Measurements from ENCODE around the gene DISC1. TPM values are rescaled to one million over a fixed set of nuclear protein-coding genes. Genes with fewer than 3 reads are reported as not detected.

Gene DISC1
- total RNA-seq, 1 experiment from 2014 or later = 3.3 TPM

DNA sequence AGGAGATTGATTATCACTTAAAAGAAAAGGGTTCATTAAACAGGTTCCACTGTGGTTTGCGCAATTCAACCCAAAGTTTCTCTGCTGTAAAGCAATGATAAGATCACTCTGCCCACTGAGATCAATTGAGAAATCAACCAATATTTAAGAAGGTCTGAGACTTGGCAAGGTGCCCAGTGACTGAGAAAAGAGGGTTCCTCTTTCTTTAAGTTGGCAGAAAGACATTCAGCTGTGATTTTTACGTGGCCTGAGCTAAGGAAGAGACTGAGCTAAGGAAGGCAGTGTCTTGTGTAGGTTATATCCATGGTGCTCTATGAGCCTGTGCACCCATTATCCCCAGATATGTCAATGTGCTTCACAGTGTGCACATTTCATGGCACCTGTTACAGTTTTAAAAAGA is 344.1 kb downstream of the DISC1 start:
- no peaks in the 10 kb centered on the region for H3K27me3 ChIP-seq (replicated peaks)
- no peaks in the 10 kb centered on the region for H3K36me3 ChIP-seq
- no peak overlapping the region for H3K4me3 ChIP-seq
- H3K4me1 ChIP-seq (replicated peaks) = no peaks in the 10 kb centered on the region
- H3K27ac ChIP-seq = no peak overlapping the region
- H3K9me3 ChIP-seq (replicated peaks) = no peaks in the 10 kb centered on the region; the same call in 1 of the 2 replicates
- no peak for DNase-seq (ENCODE audit: low read depth in 1 of 2, low spot score in 2 of 2)

DNA sequence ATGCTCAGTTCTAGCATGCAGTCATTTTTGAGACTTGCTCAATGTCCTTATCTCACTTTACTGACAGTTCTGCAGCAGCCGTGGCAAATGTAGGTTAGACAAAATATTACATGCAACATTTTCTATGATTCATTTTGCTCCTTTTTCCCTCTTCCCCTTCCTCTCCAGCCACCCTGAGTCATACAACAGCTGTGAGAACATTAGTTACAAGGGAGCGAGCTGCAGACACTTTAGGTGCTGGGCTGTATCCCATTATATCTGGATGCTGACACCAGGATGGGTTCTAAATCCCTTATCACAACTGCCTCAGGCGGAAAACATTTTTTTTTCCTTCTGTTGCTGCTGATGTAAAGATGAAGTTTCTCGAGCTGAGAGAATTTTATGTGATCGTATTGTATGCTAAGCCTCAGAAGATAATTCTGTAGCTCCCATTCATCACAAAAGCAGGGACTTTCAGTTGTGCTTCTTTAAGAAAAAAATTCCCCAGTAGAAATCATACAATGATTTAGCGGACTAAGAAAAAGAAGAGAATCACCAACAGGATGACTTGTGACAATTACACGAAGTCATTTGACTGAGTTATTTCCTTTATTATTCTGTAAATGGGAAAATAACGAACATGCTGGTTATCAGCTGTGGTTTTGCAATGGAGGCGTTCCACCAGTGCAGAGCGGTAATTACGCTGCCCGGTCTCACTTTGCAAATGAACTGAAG is 345.0 kb downstream of the DISC1 start:
- Histone ChIP-seq H3K4me1 (replicated peaks) (no peaks in the 10 kb centered on the region), H3K27ac (no peak overlapping the region), H3K27me3 (replicated peaks) (no peaks in the 10 kb centered on the region), H3K9me3 (replicated peaks) (no peaks in the 10 kb centered on the region; the same call in 1 of the 2 replicates), H3K36me3 (no peaks in the 10 kb centered on the region), H3K4me3 (no peak overlapping the region)
- DNase-seq (ENCODE audit: low read depth in 1 of 2, low spot score in 2 of 2) = no peak

DNA sequence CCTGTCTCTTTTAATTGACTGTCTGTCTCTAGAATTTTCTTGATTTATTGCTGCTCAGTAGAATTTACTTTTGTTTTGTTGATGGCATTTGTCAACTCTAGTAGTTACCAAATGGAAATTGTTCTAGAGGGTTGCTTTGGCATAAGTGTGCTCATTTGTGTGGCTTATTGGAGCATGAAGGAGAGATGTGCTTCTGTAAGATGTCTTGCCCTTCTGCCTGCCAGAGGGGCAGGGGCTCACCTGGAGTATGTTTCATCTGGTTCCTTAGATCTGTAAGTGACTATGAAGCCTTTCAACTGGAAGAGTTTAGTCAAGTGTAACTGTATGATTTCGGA is 345.5 kb downstream of the DISC1 start:
- Histone ChIP-seq H3K9me3 (replicated peaks) (no peaks in the 10 kb centered on the region; the same call in 1 of the 2 replicates), H3K4me3 (no peak overlapping the region), H3K36me3 (no peaks in the 10 kb centered on the region), H3K4me1 (replicated peaks) (no peaks in the 10 kb centered on the region), H3K27ac (no peak overlapping the region), H3K27me3 (replicated peaks) (no peaks in the 10 kb centered on the region)
- no peak for DNase-seq (ENCODE audit: low read depth in 1 of 2, low spot score in 2 of 2)

DNA sequence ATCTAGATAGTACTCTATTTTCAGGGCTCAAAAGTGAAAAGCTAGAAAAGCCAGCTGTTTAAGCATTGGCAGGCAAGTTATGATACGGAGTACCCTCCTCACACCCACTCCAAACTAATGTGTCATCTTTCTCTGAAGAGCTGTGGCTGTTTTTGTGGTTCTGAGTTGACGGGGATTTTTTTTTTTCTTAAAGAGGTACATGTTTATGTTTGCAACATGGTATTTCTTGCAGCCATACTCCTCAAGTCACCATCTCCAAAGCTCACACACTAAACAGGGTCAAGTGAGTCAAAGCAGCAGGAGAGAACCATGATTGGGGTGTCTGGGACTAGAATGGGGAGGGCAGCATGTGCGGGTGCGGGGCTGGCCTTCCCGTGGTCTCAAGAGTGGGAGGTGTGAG is 347.2 kb downstream of the DISC1 start:
- Histone ChIP-seq H3K4me3 (no peak overlapping the region), H3K27me3 (replicated peaks) (no peaks in the 10 kb centered on the region), H3K4me1 (replicated peaks) (no peaks in the 10 kb centered on the region), H3K36me3 (no peaks in the 10 kb centered on the region), H3K9me3 (replicated peaks) (no peaks in the 10 kb centered on the region; the same call in 1 of the 2 replicates), H3K27ac (no peak overlapping the region)
- DNase-seq (ENCODE audit: low read depth in 1 of 2, low spot score in 2 of 2) = no peak

DNA sequence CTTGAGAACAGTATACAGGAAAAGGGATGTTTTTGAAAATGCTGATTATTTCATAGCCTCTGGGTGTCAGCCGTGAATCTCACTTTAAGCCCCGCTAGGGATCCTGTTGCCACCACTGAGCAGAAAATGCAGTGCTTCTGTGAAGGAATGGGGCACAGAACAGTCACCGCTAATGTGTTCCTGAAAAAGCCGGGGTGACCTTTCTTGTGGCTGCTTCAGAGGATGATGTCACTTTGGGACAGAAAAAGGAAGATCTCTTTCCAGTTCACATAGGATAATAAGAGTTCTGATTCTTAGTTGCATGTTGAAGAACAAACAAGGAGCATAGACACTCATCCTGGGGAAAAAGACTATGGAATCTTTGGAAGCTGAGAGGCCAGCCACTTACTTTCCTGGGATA is 349.6 kb downstream of the DISC1 start:
- H3K4me3 ChIP-seq = no peak overlapping the region
- H3K36me3 ChIP-seq = no peaks in the 10 kb centered on the region
- DNase-seq (ENCODE audit: low read depth in 1 of 2, low spot score in 2 of 2) = no peak
- no peaks in the 10 kb centered on the region; the same call in 1 of the 2 replicates for H3K9me3 ChIP-seq (replicated peaks)
- no peaks in the 10 kb centered on the region for H3K4me1 ChIP-seq (replicated peaks)
- no peak overlapping the region for H3K27ac ChIP-seq
- no peaks in the 10 kb centered on the region for H3K27me3 ChIP-seq (replicated peaks)

DNA sequence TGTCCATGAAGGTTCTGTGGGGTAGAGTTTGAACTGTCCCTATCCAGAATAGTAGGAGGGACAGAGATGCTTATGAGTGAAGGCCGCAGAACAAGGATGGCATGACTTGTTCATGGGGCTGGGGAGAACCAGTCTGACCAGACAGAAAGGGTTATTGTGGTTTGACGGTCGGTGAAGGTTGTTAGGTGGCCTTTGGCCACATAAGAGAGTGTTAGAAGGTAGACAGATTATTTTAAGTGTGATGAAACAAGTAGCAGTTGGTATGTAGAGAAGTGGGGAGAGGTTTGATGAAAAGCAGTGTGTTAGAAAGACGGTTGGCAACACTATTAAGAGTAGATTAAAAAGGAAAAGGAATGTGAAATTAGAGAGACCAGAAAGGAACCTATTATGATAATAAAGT is 355.1 kb downstream of the DISC1 start:
- no peaks in the 10 kb centered on the region for H3K27me3 ChIP-seq (replicated peaks)
- no peak for DNase-seq (ENCODE audit: low read depth in 1 of 2, low spot score in 2 of 2)
- no peaks in the 10 kb centered on the region for H3K36me3 ChIP-seq

DNA sequence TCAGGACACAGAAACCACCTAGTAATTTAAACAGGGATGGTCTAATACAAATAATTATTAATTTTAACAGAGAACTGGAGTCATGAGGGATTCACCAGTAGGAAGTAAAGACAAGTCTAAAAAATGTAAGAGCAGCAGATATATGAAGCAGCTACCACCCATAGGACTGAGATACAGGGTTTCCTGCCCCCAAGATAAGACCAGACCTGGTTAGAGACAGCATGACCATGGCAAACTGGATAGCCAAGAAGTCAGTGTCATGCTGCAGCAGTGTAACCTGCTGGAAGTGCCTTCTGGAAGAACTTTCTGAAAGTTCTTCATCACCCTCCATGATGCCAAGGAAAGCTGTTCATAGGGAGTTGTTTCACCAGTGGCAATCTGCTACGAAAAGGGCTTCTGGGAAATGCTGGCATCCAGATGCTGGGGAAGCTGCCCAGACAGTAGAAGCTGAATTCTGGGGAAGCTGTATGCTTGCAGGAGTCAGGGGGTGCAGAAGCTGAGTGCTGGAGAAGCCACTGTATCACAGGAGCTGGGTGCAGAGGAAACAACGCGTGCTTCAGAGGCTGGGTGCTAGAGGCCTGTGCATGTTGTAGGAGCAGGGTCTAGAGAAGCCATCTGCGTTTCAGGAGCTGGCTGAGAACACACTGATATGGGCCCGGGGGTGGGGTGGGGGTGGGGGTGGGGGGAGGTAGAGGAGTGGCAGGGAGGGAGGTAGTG is 356.4 kb downstream of the DISC1 start:
- DNase-seq (ENCODE audit: low read depth in 1 of 2, low spot score in 2 of 2) = no peak
- no peaks in the 10 kb centered on the region for H3K36me3 ChIP-seq
- no peaks in the 10 kb centered on the region for H3K4me1 ChIP-seq (replicated peaks)
- H3K9me3 ChIP-seq (replicated peaks) = no peaks in the 10 kb centered on the region
- H3K4me3 ChIP-seq = no peak overlapping the region
- no peak overlapping the region for H3K27ac ChIP-seq
- H3K27me3 ChIP-seq (replicated peaks) = no peaks in the 10 kb centered on the region

More for the DNA sequence above, 355.1 kb downstream of the DISC1 start:
- H3K9me3 ChIP-seq (replicated peaks) = no peaks in the 10 kb centered on the region; the same call in 1 of the 2 replicates
- no peak overlapping the region for H3K27ac ChIP-seq
- H3K4me3 ChIP-seq = no peak overlapping the region
- H3K4me1 ChIP-seq (replicated peaks) = no peaks in the 10 kb centered on the region

DNA sequence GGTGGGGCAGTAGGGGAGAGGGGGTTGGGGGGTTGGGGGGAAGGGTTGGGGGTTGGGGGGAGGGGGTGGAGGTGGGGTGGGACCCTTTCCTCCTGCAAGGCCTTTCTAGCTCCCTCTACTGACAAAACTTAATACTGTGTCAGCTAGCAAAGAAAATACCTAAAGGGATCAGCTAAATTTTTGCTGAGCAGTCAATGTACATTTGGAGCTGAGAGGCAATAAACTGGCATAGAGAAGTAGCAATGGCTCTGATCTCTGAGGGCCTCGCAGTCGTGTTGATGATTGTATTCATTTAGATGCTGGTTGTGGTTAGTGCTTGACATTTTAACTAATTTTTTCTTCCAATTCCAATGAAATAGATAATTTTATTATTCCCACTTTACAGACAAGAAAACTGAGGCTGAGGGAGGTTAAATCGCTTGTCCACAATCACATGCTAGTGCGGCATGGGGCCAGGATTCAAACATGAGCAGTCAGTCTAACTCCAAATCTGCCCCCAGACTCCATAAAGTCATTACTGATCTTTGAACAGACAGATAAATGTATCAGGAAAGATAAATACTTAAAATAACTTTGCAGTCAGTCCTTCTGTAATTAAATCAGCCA is 357.1 kb downstream of the DISC1 start:
- no peaks in the 10 kb centered on the region for H3K27me3 ChIP-seq (replicated peaks)
- H3K36me3 ChIP-seq = no peaks in the 10 kb centered on the region
- DNase-seq (ENCODE audit: low read depth in 1 of 2, low spot score in 2 of 2) = no peak
- H3K9me3 ChIP-seq (replicated peaks) = no peaks in the 10 kb centered on the region
- H3K27ac ChIP-seq = no peak overlapping the region
- no peak overlapping the region for H3K4me3 ChIP-seq
- H3K4me1 ChIP-seq (replicated peaks) = no peaks in the 10 kb centered on the region

DNA sequence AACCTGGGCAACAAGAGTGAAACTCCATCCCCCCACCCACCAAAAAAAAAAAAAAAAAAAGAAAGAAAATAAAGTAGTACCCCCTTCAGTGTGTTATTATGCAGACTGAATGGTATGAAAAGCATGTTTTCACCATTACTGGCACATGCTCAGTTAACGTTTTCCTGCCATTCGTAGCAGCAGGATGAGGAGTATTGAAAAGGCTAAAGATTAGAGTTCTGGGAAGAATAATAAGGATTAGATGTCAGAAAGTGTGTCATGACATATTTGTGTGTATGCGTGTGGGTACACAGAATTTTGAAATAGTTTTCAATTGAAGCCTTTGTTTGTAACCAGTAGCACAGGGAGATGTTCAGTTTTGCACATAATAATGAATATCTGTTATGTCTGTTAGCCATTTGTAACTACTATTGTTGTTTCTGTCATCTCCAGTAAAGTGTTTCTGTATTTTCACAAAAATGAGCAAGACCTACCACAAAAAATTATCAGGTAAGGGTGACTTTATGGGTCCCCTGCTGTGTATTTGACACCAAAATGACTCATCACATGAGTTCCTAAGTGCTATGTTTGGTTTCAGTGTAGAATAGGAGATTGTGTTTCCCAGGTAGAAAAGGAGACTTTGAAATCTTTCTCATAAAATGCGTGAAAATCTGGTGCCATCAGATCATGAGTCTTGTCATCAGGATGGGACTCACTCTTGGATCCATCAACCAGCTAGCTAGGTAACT is 358.9 kb downstream of the DISC1 start:
- Histone ChIP-seq H3K27ac (no peak overlapping the region), H3K9me3 (replicated peaks) (no peaks in the 10 kb centered on the region), H3K4me3 (no peak overlapping the region), H3K4me1 (replicated peaks) (no peaks in the 10 kb centered on the region), H3K27me3 (replicated peaks) (no peaks in the 10 kb centered on the region), H3K36me3 (no peaks in the 10 kb centered on the region)
- DNase-seq (ENCODE audit: low read depth in 1 of 2, low spot score in 2 of 2) = no peak

DNA sequence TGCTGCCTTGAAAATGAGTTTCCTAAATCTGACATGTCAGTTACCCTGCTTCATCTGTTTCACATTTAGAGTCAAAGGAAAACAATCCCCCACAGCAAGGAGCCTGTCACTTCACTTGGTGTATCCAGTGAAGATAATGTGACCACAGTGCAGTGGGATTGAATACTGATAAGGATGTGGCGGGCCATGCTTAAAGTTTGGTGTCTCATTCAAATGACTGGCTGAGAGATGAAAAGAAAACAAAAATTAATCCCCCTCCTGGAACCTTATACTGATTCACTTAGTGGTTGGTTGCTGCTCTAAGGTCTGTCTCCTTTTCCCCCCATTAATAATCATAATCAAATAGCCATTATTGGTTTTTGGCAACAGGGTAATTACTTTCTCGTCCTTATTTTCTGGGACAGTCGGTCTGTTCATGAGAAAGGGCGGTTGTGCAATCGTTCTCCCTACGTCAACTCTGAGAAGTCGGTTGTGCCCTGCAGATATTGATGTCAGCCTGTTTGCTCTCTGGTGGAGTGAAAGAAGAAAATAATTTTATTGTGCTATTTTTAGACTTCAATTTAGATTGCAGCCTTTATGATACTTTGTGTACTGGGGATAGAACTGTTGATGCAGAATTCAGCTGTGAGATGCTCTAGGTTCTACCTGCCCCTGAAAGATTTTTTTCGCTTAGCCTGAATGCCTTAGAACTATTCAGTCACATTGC is 360.2 kb downstream of the DISC1 start:
- Histone ChIP-seq H3K4me1 (replicated peaks) (no peaks in the 10 kb centered on the region), H3K9me3 (replicated peaks) (no peaks in the 10 kb centered on the region), H3K4me3 (no peak overlapping the region), H3K27ac (no peak overlapping the region), H3K36me3 (no peaks in the 10 kb centered on the region), H3K27me3 (replicated peaks) (no peaks in the 10 kb centered on the region)
- DNase-seq (ENCODE audit: low read depth in 1 of 2, low spot score in 2 of 2) = no peak

DNA sequence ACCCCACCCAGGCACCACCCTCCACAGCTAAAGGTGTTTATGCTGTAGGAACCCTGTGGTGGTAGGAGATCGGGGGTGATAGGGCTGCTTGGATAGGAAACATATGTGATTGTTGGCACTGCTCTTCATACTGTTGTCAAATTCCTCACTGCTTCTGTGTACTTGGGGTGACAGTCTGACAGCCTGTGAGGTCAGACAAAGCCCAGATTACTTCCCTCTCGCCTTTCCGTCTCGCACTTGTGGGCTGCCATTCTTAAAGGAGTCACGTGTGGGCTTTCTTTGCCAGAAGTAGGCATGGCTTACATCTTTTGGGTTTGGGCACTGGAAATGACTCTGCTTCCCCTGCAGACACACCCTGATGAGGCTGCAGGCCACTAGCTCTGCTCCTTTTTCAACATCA is 363.8 kb downstream of the DISC1 start:
- DNase-seq (ENCODE audit: low read depth in 1 of 2, low spot score in 2 of 2) = no peak
- H3K27ac ChIP-seq = no peak overlapping the region
- H3K4me3 ChIP-seq = no peak overlapping the region
- no peaks in the 10 kb centered on the region for H3K9me3 ChIP-seq (replicated peaks)
- H3K36me3 ChIP-seq = no peaks in the 10 kb centered on the region
- no peaks in the 10 kb centered on the region for H3K4me1 ChIP-seq (replicated peaks)
- H3K27me3 ChIP-seq (replicated peaks) = no peaks in the 10 kb centered on the region

DNA sequence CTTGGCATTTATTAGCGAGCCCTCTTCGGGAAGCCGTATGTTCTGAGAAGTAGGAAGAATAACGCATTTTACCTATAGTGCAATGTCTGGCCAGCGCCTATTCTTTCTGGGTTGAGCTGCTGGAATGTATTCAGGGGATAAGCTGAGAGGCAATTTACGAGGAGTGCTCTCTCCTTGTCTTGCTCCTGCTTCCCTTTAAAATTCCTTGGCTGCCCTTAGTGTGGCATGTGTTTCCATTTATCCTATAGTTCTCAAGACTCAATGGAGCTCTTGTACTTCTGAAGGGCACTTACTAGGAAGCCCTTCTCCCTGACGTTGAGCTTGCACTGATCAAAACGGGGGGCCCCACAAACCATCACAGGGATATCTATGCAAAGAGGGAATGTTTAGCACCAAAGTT is 364.6 kb downstream of the DISC1 start:
- Histone ChIP-seq H3K36me3 (no peaks in the 10 kb centered on the region), H3K27ac (no peak overlapping the region), H3K27me3 (replicated peaks) (no peaks in the 10 kb centered on the region), H3K9me3 (replicated peaks) (no peaks in the 10 kb centered on the region), H3K4me1 (replicated peaks) (no peaks in the 10 kb centered on the region), H3K4me3 (no peak overlapping the region)
- no peak for DNase-seq (ENCODE audit: low read depth in 1 of 2, low spot score in 2 of 2)

DNA sequence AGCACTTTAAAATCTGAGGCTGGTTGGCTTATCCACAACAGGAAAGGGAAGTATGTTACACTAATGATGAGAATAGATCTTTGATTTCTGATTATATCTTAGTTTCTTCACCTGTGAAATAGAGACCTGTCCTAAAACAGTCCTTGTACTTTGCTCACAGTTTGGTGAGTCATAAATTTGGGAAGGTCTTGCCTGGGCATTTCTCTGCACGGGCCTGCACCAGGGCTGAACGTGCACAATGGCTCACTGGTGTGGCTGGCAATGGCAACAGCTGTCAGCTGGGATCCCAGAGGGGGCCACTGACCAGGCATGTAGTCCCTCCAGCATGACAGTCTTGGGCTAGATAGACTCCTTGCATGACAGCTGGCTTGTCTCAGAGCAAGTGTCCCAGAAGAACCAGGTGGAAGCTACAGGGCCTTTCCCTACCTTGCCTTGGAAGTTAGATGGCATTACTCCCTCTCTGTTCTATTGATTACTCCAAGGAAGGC is 367.4 kb downstream of the DISC1 start:
- H3K27me3 ChIP-seq (replicated peaks) = no peaks in the 10 kb centered on the region
- H3K36me3 ChIP-seq = no peaks in the 10 kb centered on the region
- no peak overlapping the region for H3K4me3 ChIP-seq
- no peak for DNase-seq (ENCODE audit: low read depth in 1 of 2, low spot score in 2 of 2)
- no peaks in the 10 kb centered on the region for H3K4me1 ChIP-seq (replicated peaks)
- no peak overlapping the region for H3K27ac ChIP-seq
- no peaks in the 10 kb centered on the region for H3K9me3 ChIP-seq (replicated peaks)
